Mesenchymal stem cell (in vitro differentiated cells and primary cell): Measurements from ENCODE around the gene UBE2D1.

Source experiments
- DNase-seq: peaks from one replicate; pipeline ENCODE4 v3.0.0-alpha.2; 2013
- H2AFZ ChIP-seq: one replicate; pipeline ENCODE4 v1.6.1; 2013; ENCODE audit warnings: low read depth, mild to moderate bottlenecking, control low read depth, inconsistent platforms, low read length, moderate library complexity
- H2AK5ac ChIP-seq: 2 replicates; pipeline ENCODE4 v1.6.1; 2013; ENCODE audit warnings: low read length, moderate library complexity, mild to moderate bottlenecking, inconsistent platforms; ENCODE audit not compliant: severe bottlenecking
- H2BK120ac ChIP-seq: one replicate; pipeline ENCODE4 v1.6.1; 2013; ENCODE audit warnings: low read depth, mild to moderate bottlenecking, inconsistent platforms, low read length, moderate library complexity
- H2BK12ac ChIP-seq, 2 experiments: one replicate each; pipeline ENCODE4 v1.6.1; 2013; ENCODE audit warnings: inconsistent platforms in 2 of 2, low read length in 2 of 2, mild to moderate bottlenecking in 2 of 2, moderate library complexity in 2 of 2, control low read depth in 1 of 2
- H2BK15ac ChIP-seq: one replicate; pipeline ENCODE4 v1.6.1; 2013; ENCODE audit warnings: mild to moderate bottlenecking, low read depth, inconsistent platforms; ENCODE audit not compliant: poor library complexity, severe bottlenecking
- H2BK5ac ChIP-seq: 2 replicates; pipeline ENCODE4 v1.6.1; 2013; ENCODE audit warnings: low read depth, mild to moderate bottlenecking, low read length, control low read depth, inconsistent platforms; ENCODE audit not compliant: poor library complexity, severe bottlenecking
- H3K14ac ChIP-seq, 2 experiments: one replicate each; pipeline ENCODE4 v1.6.1; 2013; ENCODE audit warnings: inconsistent platforms in 2 of 2, low read length in 2 of 2, control low read depth in 1 of 2, mild to moderate bottlenecking in 1 of 2, moderate library complexity in 1 of 2
- H3K18ac ChIP-seq, 2 experiments: one replicate each; pipeline ENCODE4 v1.6.1; 2013; ENCODE audit warnings: inconsistent platforms in 2 of 2, low read length in 2 of 2, control low read depth in 1 of 2, low read depth in 1 of 2, mild to moderate bottlenecking in 1 of 2
- H3K23ac ChIP-seq, 2 experiments: one replicate each; pipeline ENCODE4 v1.6.1; 2013; ENCODE audit warnings: inconsistent platforms in 2 of 2, low read length in 2 of 2, mild to moderate bottlenecking in 2 of 2, moderate library complexity in 2 of 2, control low read depth in 1 of 2
- H3K27ac ChIP-seq: 2 replicates; pipeline ENCODE4 v1.5.1; 2013; ENCODE audit warnings: mild to moderate bottlenecking, moderate library complexity, low read length, control low read depth, inconsistent platforms; ENCODE audit not compliant: poor library complexity, severe bottlenecking
- H3K27me3 ChIP-seq, 2 experiments: 2 replicates each; pipeline versions ENCODE4 v1.6.1 to v1.7.0; 2013; ENCODE audit warnings: low read length in 2 of 2, mild to moderate bottlenecking in 2 of 2, moderate library complexity in 2 of 2, control low read depth in 1 of 2, inconsistent platforms in 1 of 2; ENCODE audit not compliant: control insufficient read depth in 1 of 2, insufficient read depth in 1 of 2
- H3K36me3 ChIP-seq, 2 experiments: 2 replicates each; pipeline versions ENCODE4 v1.6.1 to v1.7.0; 2013; ENCODE audit warnings: low read length in 2 of 2, control low read depth in 1 of 2, inconsistent platforms in 1 of 2, low read depth in 1 of 2, mild to moderate bottlenecking in 1 of 2; ENCODE audit not compliant: insufficient read depth in 2 of 2, control insufficient read depth in 1 of 2
- H3K4ac ChIP-seq, 2 experiments: one replicate each; pipeline ENCODE4 v1.6.1; 2013; ENCODE audit warnings: inconsistent platforms in 2 of 2, low read length in 2 of 2, mild to moderate bottlenecking in 2 of 2, moderate library complexity in 2 of 2, control low read depth in 1 of 2, low read depth in 1 of 2
- H3K4me1 ChIP-seq: 2 replicates; pipeline ENCODE4 v1.6.1; 2013; ENCODE audit warnings: low read depth, low read length, control low read depth; ENCODE audit not compliant: control insufficient read depth, insufficient read depth
- H3K4me2 ChIP-seq: 2 replicates; pipeline ENCODE4 v1.6.1; 2013; ENCODE audit warnings: low read length, mild to moderate bottlenecking, inconsistent platforms; ENCODE audit not compliant: poor library complexity, severe bottlenecking
- H3K4me3 ChIP-seq, 2 experiments: 2 replicates each; pipeline versions ENCODE4 v1.5.1 to v1.7.0; 2013; ENCODE audit warnings: low read length in 2 of 2, mild to moderate bottlenecking in 2 of 2, control low read depth in 1 of 2, low read depth in 1 of 2; ENCODE audit not compliant: insufficient read depth in 1 of 2
- H3K79me1 ChIP-seq: replicated peaks from 2 replicates; pipeline ENCODE4 v1.6.1; 2013; ENCODE audit warnings: mild to moderate bottlenecking, control low read depth, low read length, inconsistent platforms; ENCODE audit not compliant: poor library complexity, severe bottlenecking
- H3K9ac ChIP-seq: 2 replicates; pipeline ENCODE4 v1.7.0; 2013; ENCODE audit warnings: mild to moderate bottlenecking, low read length, moderate library complexity
- H3K9me3 ChIP-seq: 2 replicates; pipeline ENCODE4 v1.7.0; 2013; ENCODE audit warnings: mild to moderate bottlenecking, low read length; ENCODE audit not compliant: control insufficient read depth
- H4K8ac ChIP-seq: one replicate; pipeline ENCODE4 v1.6.1; 2013; ENCODE audit warnings: inconsistent platforms, mild to moderate bottlenecking, low read length, moderate library complexity
- H4K91ac ChIP-seq: one replicate; pipeline ENCODE4 v1.6.1; 2013; ENCODE audit warnings: mild to moderate bottlenecking, low read length, inconsistent platforms
- WGBS: methylation state at CpG from one replicate; pipeline ENCODE4 v1.1.7; 2013; ENCODE audit warnings: mixed read lengths; 5-methylcytosine and 5-hydroxymethylcytosine counted together

The UBE2D1 gene

DNA sequence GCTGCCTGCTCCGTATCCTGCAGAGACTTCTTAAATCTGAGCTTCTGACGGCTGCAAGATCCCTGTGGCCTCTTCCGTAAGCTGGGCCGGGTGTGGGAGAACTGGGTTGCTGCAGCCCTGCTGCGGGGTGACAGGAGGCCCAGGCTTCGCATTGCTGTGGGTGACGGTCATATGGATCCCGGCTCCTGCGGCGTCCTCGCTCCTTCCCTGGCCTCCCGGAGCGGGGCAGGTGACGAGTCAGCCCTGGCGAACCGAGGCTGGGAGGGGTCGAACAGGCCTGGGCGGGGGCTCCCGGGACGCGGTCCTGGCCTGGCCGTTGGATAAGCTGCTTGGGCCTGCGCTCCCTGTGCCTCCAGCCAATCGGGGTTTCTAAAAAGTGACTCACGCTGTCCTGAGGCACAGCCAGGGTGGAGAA lies 7.8 kb upstream of the UBE2D1 start:
- Histone ChIP-seq H2BK120ac (no peak overlapping the region), H2BK12ac (no peak overlapping the region), H3K23ac (no peak overlapping the region), H3K14ac (no peak overlapping the region), H2AFZ (no peak overlapping the region), H4K91ac (peak overlapping the region; percentile 62), H3K79me1 (no peaks in the 10 kb centered on the region), H3K18ac (no peak overlapping the region), H3K4me1 (no peaks in the 10 kb centered on the region), H2BK15ac (no peak overlapping the region), H3K4me3 (peak overlapping the region in 1 of 2 experiments; percentile 83), H3K9me3 (no peaks in the 10 kb centered on the region), H3K4me2 (no peak overlapping the region), H3K36me3 (no peaks in the 10 kb centered on the region), H3K9ac (peak overlapping the region; percentile 82), H2BK5ac (no peak overlapping the region), H2AK5ac (no peak overlapping the region), H3K4ac (no peak overlapping the region), H4K8ac (peak overlapping the region; percentile 14), H3K27me3 (peaks cover 0 to 5% of the 10 kb centered on the region in 2 experiments), H3K27ac (no peak overlapping the region)
- 75% methylated on average over 25 of the region's 25 CpGs for WGBS
- peak; percentile 6 for DNase-seq

DNA sequence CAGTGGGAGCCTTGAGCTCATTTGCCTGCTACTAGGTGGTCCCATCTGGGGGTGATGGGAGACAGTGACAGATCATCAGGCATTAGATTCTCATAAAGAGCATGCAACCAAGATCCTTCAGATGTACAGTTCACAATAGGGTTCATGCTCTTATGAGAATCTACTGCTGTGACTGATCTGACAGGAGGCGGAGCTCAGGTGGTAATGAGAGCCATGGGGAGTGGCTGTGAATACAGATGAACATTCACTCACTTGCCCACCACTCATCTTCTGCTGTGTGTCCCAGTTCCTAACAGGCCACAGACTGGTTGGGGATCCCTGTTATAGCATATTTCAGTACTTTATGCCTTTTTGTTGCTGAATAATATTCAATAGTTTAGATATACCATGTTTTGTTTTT lies 6.6 kb upstream of the UBE2D1 start:
- H3K9ac ChIP-seq = no peak overlapping the region
- H2BK12ac ChIP-seq = no peak overlapping the region
- DNase-seq = no peak
- no peak overlapping the region for H4K91ac ChIP-seq
- H3K36me3 ChIP-seq = no peaks in the 10 kb centered on the region
- H3K14ac ChIP-seq = no peak overlapping the region
- H4K8ac ChIP-seq = no peak overlapping the region
- no peak overlapping the region for H2AK5ac ChIP-seq
- H3K9me3 ChIP-seq = no peaks in the 10 kb centered on the region
- no peak overlapping the region for H3K23ac ChIP-seq
- H3K27me3 ChIP-seq = peaks cover 0 to 5% of the 10 kb centered on the region in 2 experiments
- H3K27ac ChIP-seq = no peak overlapping the region
- 92% methylated on average over 1 of the region's 1 CpG for WGBS
- no peak overlapping the region for H2BK120ac ChIP-seq
- H2BK15ac ChIP-seq = no peak overlapping the region
- H3K4ac ChIP-seq = no peak overlapping the region
- H3K4me3 ChIP-seq = no peak overlapping the region
- no peak overlapping the region for H3K18ac ChIP-seq
- no peak overlapping the region for H2BK5ac ChIP-seq
- H2AFZ ChIP-seq = no peak overlapping the region
- H3K79me1 ChIP-seq = no peaks in the 10 kb centered on the region
- no peaks in the 10 kb centered on the region for H3K4me1 ChIP-seq
- H3K4me2 ChIP-seq = no peak overlapping the region

GRCh38 chr10:58330431-58330830 lies 4.4 kb upstream of the UBE2D1 start:
- Histone ChIP-seq H3K23ac (no peak overlapping the region), H3K27ac (no peak overlapping the region), H2AFZ (no peak overlapping the region)

GRCh38 chr10:58331646-58332045 lies 3.2 kb upstream of the UBE2D1 start:
- no peak overlapping the region for H3K14ac ChIP-seq
- H3K23ac ChIP-seq = no peak overlapping the region
- no peak overlapping the region for H3K9ac ChIP-seq
- no peaks in the 10 kb centered on the region for H3K9me3 ChIP-seq
- no peak overlapping the region for H3K4me3 ChIP-seq
- H3K27ac ChIP-seq = no peak overlapping the region
- peaks cover 2% of the 10 kb centered on the region for H3K4me1 ChIP-seq
- no peak overlapping the region for H2BK12ac ChIP-seq
- no peak overlapping the region for H4K8ac ChIP-seq
- H4K91ac ChIP-seq = no peak overlapping the region
- no peak overlapping the region for H2AFZ ChIP-seq
- no peak overlapping the region for H3K4ac ChIP-seq
- H3K27me3 ChIP-seq = peaks cover 0 to 5% of the 10 kb centered on the region in 2 experiments
- H2BK15ac ChIP-seq = no peak overlapping the region
- WGBS = 85% methylated on average over 2 of the region's 2 CpGs
- no peaks in the 10 kb centered on the region for H3K36me3 ChIP-seq
- DNase-seq = no peak
- H2BK120ac ChIP-seq = no peak overlapping the region
- no peak overlapping the region for H3K18ac ChIP-seq
- no peak overlapping the region for H2AK5ac ChIP-seq
- peaks cover 8% of the 10 kb centered on the region for H3K79me1 ChIP-seq
- H3K4me2 ChIP-seq = no peak overlapping the region
- H2BK5ac ChIP-seq = no peak overlapping the region

More at GRCh38 chr10:58330431-58330830, 4.4 kb upstream of the UBE2D1 start:
- peaks cover 2% of the 10 kb centered on the region for H3K4me1 ChIP-seq
- no peak overlapping the region for H2BK12ac ChIP-seq
- no peak overlapping the region for H3K9ac ChIP-seq
- no peak overlapping the region for H3K14ac ChIP-seq
- H2AK5ac ChIP-seq = no peak overlapping the region
- no peak overlapping the region for H2BK15ac ChIP-seq
- no peaks in the 10 kb centered on the region for H3K36me3 ChIP-seq
- no peak overlapping the region for H2BK5ac ChIP-seq
- DNase-seq = no peak
- peaks cover 0 to 5% of the 10 kb centered on the region in 2 experiments for H3K27me3 ChIP-seq
- H3K4me2 ChIP-seq = no peak overlapping the region
- no peak overlapping the region for H4K91ac ChIP-seq
- no CpG with 5 or more reads among the region's 1 CpG for WGBS
- no peak overlapping the region for H4K8ac ChIP-seq
- no peak overlapping the region for H3K4ac ChIP-seq
- H3K9me3 ChIP-seq = no peaks in the 10 kb centered on the region
- H3K4me3 ChIP-seq = no peak overlapping the region
- no peak overlapping the region for H2BK120ac ChIP-seq
- peaks cover 6% of the 10 kb centered on the region for H3K79me1 ChIP-seq
- H3K18ac ChIP-seq = no peak overlapping the region
